IMR-90 (cell line): ENCODE results near the gene NOC2L. TPM values are rescaled to one million over a fixed set of nuclear protein-coding genes. Genes with fewer than 3 reads are reported as not detected.

ENCODE experiments used
- ATAC-seq: fragments of 200-7000 bp; cut with Tn5 transposase; 2 replicates; pipeline ENCODE4 v1.9.1; 2020; ENCODE audit warnings: low read depth, mild to moderate bottlenecking, moderate library complexity
- BruUV-seq: library from RNA; stranded (reverse); fragments of 400-500 nt; replicated peaks from 2 replicates; lab custom pipeline; 2021; lab: Mats Ljungman, UMichigan
- CTCF ChIA-PET: fragments of 300-600 bp; formaldehyde crosslinking; extraction: SDS; loops from one replicate; lab custom pipeline; 2021; ENCODE audit warnings: antibody characterized with exemption; lab: Yijun Ruan, JAX
- POLR2A ChIA-PET: fragments of 300-600 bp; sonication (Branson Sonifier 250); formaldehyde crosslinking; loops from one replicate; lab custom pipeline; 2022; ENCODE audit warnings: antibody characterized with exemption; ENCODE audit not compliant: unreplicated experiment; lab: Charles Lee
- DNase-seq: peaks from one replicate; pipeline ENCODE4 v3.0.0; 2013
- H2AFZ ChIP-seq: replicated peaks from 2 replicates; pipeline ENCODE3; 2013; ENCODE audit warnings: low read length, mild to moderate bottlenecking; ENCODE audit not compliant: poor library complexity
- H2AK5ac ChIP-seq: 2 replicates; pipeline ENCODE4 v1.6.1; 2013; ENCODE audit warnings: low read depth, low read length, inconsistent platforms
- H2AK9ac ChIP-seq: replicated peaks from 2 replicates; pipeline ENCODE3; 2013; ENCODE audit warnings: mild to moderate bottlenecking, low read depth, low read length, moderate library complexity; ENCODE audit not compliant: poor library complexity
- H2BK120ac ChIP-seq: 2 replicates; pipeline ENCODE4 v1.6.1; 2013; ENCODE audit warnings: low read depth, low read length, inconsistent platforms
- H2BK15ac ChIP-seq: 3 replicates; pipeline ENCODE4 v1.6.1; 2013; ENCODE audit warnings: low read depth, low read length, inconsistent platforms
- H2BK20ac ChIP-seq: 2 replicates; pipeline ENCODE4 v1.6.1; 2013; ENCODE audit warnings: low read depth, mild to moderate bottlenecking, inconsistent platforms, low read length, moderate library complexity
- H2BK5ac ChIP-seq: 2 replicates; pipeline ENCODE4 v1.6.1; 2013; ENCODE audit warnings: mild to moderate bottlenecking, low read depth, low read length, inconsistent platforms; ENCODE audit not compliant: poor library complexity, severe bottlenecking
- H3K14ac ChIP-seq: replicated peaks from 2 replicates; pipeline ENCODE4 v1.6.1; 2013; ENCODE audit warnings: low read depth, low read length, inconsistent platforms
- H3K18ac ChIP-seq: 2 replicates; pipeline ENCODE4 v1.6.1; 2013; ENCODE audit warnings: low read depth, low read length, control low read depth
- H3K23ac ChIP-seq: 2 replicates; pipeline ENCODE4 v1.6.1; 2013; ENCODE audit warnings: low read depth, low read length, inconsistent platforms
- H3K27ac ChIP-seq: 2 replicates; pipeline ENCODE4 v1.5.1; 2013; ENCODE audit warnings: mild to moderate bottlenecking, control low read depth, low read length; ENCODE audit not compliant: insufficient read depth
- H3K27me3 ChIP-seq: 2 replicates; pipeline ENCODE4 v1.6.1; 2013; ENCODE audit warnings: low read length; ENCODE audit not compliant: control insufficient read depth, insufficient read depth
- H3K36me3 ChIP-seq: 2 replicates; pipeline ENCODE4 v1.6.1; 2013; ENCODE audit warnings: low read length, mixed read lengths; ENCODE audit not compliant: control insufficient read depth, insufficient read depth
- H3K4ac ChIP-seq: 2 replicates; pipeline ENCODE4 v1.6.1; 2013; ENCODE audit warnings: low read depth, low read length, inconsistent platforms
- H3K4me1 ChIP-seq: 2 replicates; pipeline ENCODE4 v1.6.1; 2013; ENCODE audit warnings: low read length, mixed read lengths; ENCODE audit not compliant: control insufficient read depth, insufficient read depth
- H3K4me2 ChIP-seq: 2 replicates; pipeline ENCODE4 v1.6.1; 2013; ENCODE audit warnings: low read depth, mild to moderate bottlenecking, control low read depth, low read length, moderate library complexity
- H3K4me3 ChIP-seq: 2 replicates; pipeline ENCODE4 v1.5.1; 2013; ENCODE audit warnings: low read depth, mild to moderate bottlenecking, control low read depth, low read length, moderate library complexity; ENCODE audit not compliant: insufficient read depth
- H3K56ac ChIP-seq: 2 replicates; pipeline ENCODE4 v1.6.1; 2013; ENCODE audit warnings: low read length, inconsistent platforms; ENCODE audit not compliant: insufficient read depth; ENCODE audit errors: extremely low read depth
- H3K79me1 ChIP-seq, 2 experiments: 2 replicates each; pipeline ENCODE4 v1.6.1; 2013; ENCODE audit warnings: low read length in 2 of 2, inconsistent platforms in 1 of 2, low read depth in 1 of 2
- H3K9ac ChIP-seq: 2 replicates; pipeline ENCODE4 v1.6.1; 2013; ENCODE audit warnings: low read depth, low read length, control low read depth
- H3K9me1 ChIP-seq: 2 replicates; pipeline ENCODE4 v1.6.1; 2013; ENCODE audit warnings: low read length, inconsistent platforms; ENCODE audit not compliant: insufficient read depth
- H3K9me3 ChIP-seq: 2 replicates; pipeline ENCODE4 v1.6.1; 2013; ENCODE audit warnings: low read length; ENCODE audit not compliant: control insufficient read depth, insufficient read depth
- H4K20me1 ChIP-seq: 2 replicates; pipeline ENCODE4 v1.6.1; 2013; ENCODE audit warnings: low read length, inconsistent platforms; ENCODE audit not compliant: insufficient read depth
- H4K5ac ChIP-seq: 2 replicates; pipeline ENCODE4 v1.6.1; 2013; ENCODE audit warnings: mild to moderate bottlenecking, low read depth, low read length, control low read depth
- H4K8ac ChIP-seq, 2 experiments: 2 replicates each; pipeline ENCODE4 v1.6.1; 2013; ENCODE audit warnings: low read depth in 2 of 2, low read length in 2 of 2, control low read depth in 1 of 2, inconsistent platforms in 1 of 2
- H4K91ac ChIP-seq: 2 replicates; pipeline ENCODE4 v1.6.1; 2013; ENCODE audit warnings: low read depth, low read length, inconsistent platforms; ENCODE audit not compliant: insufficient read depth
- BHLHE40 ChIP-seq: fragments of 150-350 bp; IDR thresholded peaks from 2 replicates; pipeline ENCODE4 v1.6.1; 2016; ENCODE audit warnings: mild to moderate bottlenecking, low read depth, low read length
- CEBPB ChIP-seq: IDR thresholded peaks from 2 replicates; pipeline ENCODE4 v1.6.1; 2012; ENCODE audit warnings: low read depth, low read length, improper control_type of control experiment
- CHD1 ChIP-seq: IDR thresholded peaks from 2 replicates; pipeline ENCODE4 v1.6.1; 2012; ENCODE audit warnings: low read depth, low read length, improper control_type of control experiment
- CTCF ChIP-seq: conservative IDR thresholded peaks from 2 replicates; pipeline ENCODE4 v1.5.1; 2012; ENCODE audit warnings: mild to moderate bottlenecking, low read depth, low read length, improper control_type of control experiment
- MAFK ChIP-seq: IDR thresholded peaks from 2 replicates; pipeline ENCODE4 v1.6.1; 2012; ENCODE audit warnings: low read depth, low read length, improper control_type of control experiment
- MAZ ChIP-seq: IDR thresholded peaks from 2 replicates; pipeline ENCODE4 v1.6.1; 2012; ENCODE audit warnings: low read depth, mild to moderate bottlenecking, low read length, improper control_type of control experiment, moderate library complexity, borderline replicate concordance
- MXI1 ChIP-seq: IDR thresholded peaks from 2 replicates; pipeline ENCODE4 v1.6.1; 2012; ENCODE audit warnings: low read depth, mild to moderate bottlenecking, low read length, moderate library complexity, borderline replicate concordance
- NFE2L2 ChIP-seq: fragments of 150-350 bp; IDR thresholded peaks from 2 replicates; pipeline ENCODE4 v1.6.1; 2016; ENCODE audit warnings: low read depth, mild to moderate bottlenecking, low read length
- POLR2A ChIP-seq: IDR thresholded peaks from 2 replicates; pipeline ENCODE4 v1.6.1; 2012; ENCODE audit warnings: mild to moderate bottlenecking, low read depth, low read length
- RAD21 ChIP-seq: IDR thresholded peaks from 2 replicates; pipeline ENCODE4 v1.6.1; 2012; ENCODE audit warnings: low read length, improper control_type of control experiment
- RFX5 ChIP-seq: IDR thresholded peaks from 2 replicates; pipeline ENCODE4 v1.8.0; 2012; ENCODE audit warnings: low read depth, mild to moderate bottlenecking, low read length, moderate library complexity
- WGBS, 2 experiments: methylation state at CpG; one replicate each; pipeline versions ENCODE4 v1.1.5 to v1.1.7; 2013; ENCODE audit warnings: missing lambda C conversion rate in 2 of 2; ENCODE audit not compliant: insufficient read length in 1 of 2; ENCODE audit errors: extremely low coverage in 2 of 2; 5-methylcytosine and 5-hydroxymethylcytosine counted together
- dilution Hi-C: fragments of 300-500 bp; cut with HindIII; formaldehyde crosslinking; loops from one replicate; pipeline ENCODE4 v1.14.3; 2018; ENCODE audit warnings: low sequenced_read_pairs; ENCODE audit not compliant: unreplicated experiment
- in situ Hi-C: fragments of 300-500 bp; cut with MboI; formaldehyde crosslinking; loops from 3 replicates; pipeline ENCODE4 v1.14.3; 2019; ENCODE audit warnings: low sequenced_read_pairs, inconsistent platforms, mixed read lengths
- intact Hi-C: fragments of 100-400 bp; cut with micrococcal nuclease; formaldehyde crosslinking; loops from 2 replicates; pipeline ENCODE4 v1.10.0; 2022
- polyA plus RNA-seq, 3 experiments: library from polyadenylated mRNA; depleted of rRNA; stranded (reverse); fragments of >200 nt; gene quantifications; 2 replicates each; pipeline ENCODE4 v1.2.3, GENCODE V29; 2012; ENCODE audit warnings: low replicate concordance in 1 of 3
- total RNA-seq: library from RNA; depleted of rRNA; stranded (reverse); fragments of >200 nt; gene quantifications from 2 replicates; pipeline ENCODE4 v1.2.3, GENCODE V29; 2012
- TF ChIP-seq, protein P1 (sequence below): fragments of 150-350 bp; IDR thresholded peaks from 2 replicates; pipeline ENCODE4 v1.6.1; 2017; ENCODE audit warnings: mild to moderate bottlenecking, antibody characterized with exemption, low read length, low read depth

Gene NOC2L
- total and polyA plus RNA-seq, 2 of the 4 experiments (the other 2 are of a cell fraction): 74.2 to 106 TPM

- Histone ChIP-seq H3K56ac (peak overlapping the region; percentile 44), H2BK5ac (peak overlapping the region; percentile 68), H2AK5ac (peak overlapping the region; percentile 94), H3K27ac (peak overlapping the region; percentile 43), H3K79me1 (0 out of 4 replicates have a peak, but pooled peaks cover 0 to 5% of the 10 kb centered on the region in 2 experiments), H4K20me1 (peaks cover 16% of the 10 kb centered on the region), H4K5ac (peak overlapping the region; percentile 16; the same call in 1 of the 2 replicates), H4K8ac (peak overlapping the region; percentile 43 to 83; a peak in 2 of 4 replicates), H3K9me1 (no peaks in the 10 kb centered on the region), H3K4me1 (peaks cover 52% of the 10 kb centered on the region), H2AK9ac (peak overlapping the region; percentile 83), H2BK15ac (no peak overlapping the region), H2BK120ac (peak overlapping the region; percentile 87), H4K91ac (peak overlapping the region; percentile 89), H3K9ac (peak overlapping the region; percentile 26; the same call in 1 of the 2 replicates), H3K14ac (peak overlapping the region; percentile 66; the same call in 1 of the 2 replicates), H3K18ac (peak overlapping the region; percentile 23; the same call in 1 of the 2 replicates), H3K9me3 (no peaks in the 10 kb centered on the region), H3K4me3 (no peak overlapping the region), H3K4me2 (peak overlapping the region; percentile 3; the same call in 1 of the 2 replicates), H3K23ac (peak overlapping the region; percentile 91; the same call in 1 of the 2 replicates), H3K27me3 (no peaks in the 10 kb centered on the region), H2AFZ (peak overlapping the region; percentile 66), H3K4ac (peak overlapping the region; percentile 81), H3K36me3 (peaks cover 12% of the 10 kb centered on the region), H2BK20ac (peak overlapping the region; percentile 62; the same call in 1 of the 2 replicates)
- TF ChIP-seq CTCF (no peak), RFX5 (no peak), CHD1 (no peak), MAZ (no peak), BHLHE40 (no peak), CEBPB (no peak), MAFK (no peak), POLR2A (no peak), RAD21 (no peak), NFE2L2 (no peak), MXI1 (no peak)
- TF ChIP-seq, protein P1, sequence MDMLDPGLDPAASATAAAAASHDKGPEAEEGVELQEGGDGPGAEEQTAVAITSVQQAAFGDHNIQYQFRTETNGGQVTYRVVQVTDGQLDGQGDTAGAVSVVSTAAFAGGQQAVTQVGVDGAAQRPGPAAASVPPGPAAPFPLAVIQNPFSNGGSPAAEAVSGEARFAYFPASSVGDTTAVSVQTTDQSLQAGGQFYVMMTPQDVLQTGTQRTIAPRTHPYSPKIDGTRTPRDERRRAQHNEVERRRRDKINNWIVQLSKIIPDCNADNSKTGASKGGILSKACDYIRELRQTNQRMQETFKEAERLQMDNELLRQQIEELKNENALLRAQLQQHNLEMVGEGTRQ: no peak
- dilution Hi-C loops (no loop called here), in situ Hi-C loops (no loop called here), intact Hi-C loops (loop anchor here (1.0 to 2.0 kb wide), 2 partner anchors 16 to 29 kb away; no protein-coding TSS in a partner anchor)
- DNase-seq: no peak
- WGBS, 2 experiments: 25% methylated on average over 20 of the region's 36 CpGs; no CpG with 5 or more reads in 1 of the 2 experiments
- CTCF ChIA-PET: interaction anchor here (1.0 kb wide), 1 partner anchor 11 kb away, joined by 3 read pairs; no protein-coding TSS in a partner anchor
- POLR2A ChIA-PET: no interaction called here
- ATAC-seq: no peak
- no TSS peak for BruUV-seq
These were observed 18.0 kb downstream of the NOC2L start for GRCh38 chr1:941015-941587.
